Measurements from ENCODE around the gene FAM149B1.

FAM149B1 gene

GRCh38 chr10:73174148-73174925 lies 6.4 kb downstream of the FAM149B1 start:
- no peak for DNase-seq

- DNase-seq, result no peak
Observed at GRCh38 chr10:73182568-73182967, 14.6 kb downstream of the FAM149B1 start.

- DNase-seq, result no peak
Observed at GRCh38 chr10:73183667-73184281, 15.9 kb downstream of the FAM149B1 start.

GRCh38 chr10:73186266-73186665 lies 18.3 kb downstream of the FAM149B1 start:
- DNase-seq, result no peak

- no peak for DNase-seq
Observed at GRCh38 chr10:73190188-73190587, 22.3 kb downstream of the FAM149B1 start.

GRCh38 chr10:73205081-73205480 lies 37.2 kb downstream of the FAM149B1 start:
- no peak for DNase-seq

- no peak for DNase-seq
Observed at GRCh38 chr10:73205890-73206289, 38.0 kb downstream of the FAM149B1 start.

- no peak for DNase-seq
Observed at GRCh38 chr10:73206385-73206784, 38.5 kb downstream of the FAM149B1 start.

GRCh38 chr10:73207883-73208282 lies 40.0 kb downstream of the FAM149B1 start:
- DNase-seq, result peak in 1 of 51 donors; percentile 11

GRCh38 chr10:73209705-73210104 lies 41.8 kb downstream of the FAM149B1 start:
- DNase-seq, result no peak

GRCh38 chr10:73210395-73211105 lies 42.6 kb downstream of the FAM149B1 start:
- no peak for DNase-seq

- no peak for DNase-seq
Observed at GRCh38 chr10:73211106-73211811, 43.3 kb downstream of the FAM149B1 start.

- DNase-seq, result no peak
Observed at GRCh38 chr10:73215749-73216148, 47.8 kb downstream of the FAM149B1 start.

- no peak for DNase-seq
Observed at GRCh38 chr10:73217628-73218027, 49.7 kb downstream of the FAM149B1 start.

GRCh38 chr10:73218431-73219191 lies 50.7 kb downstream of the FAM149B1 start:
- no peak for DNase-seq

GRCh38 chr10:73219384-73219783 lies 51.5 kb downstream of the FAM149B1 start:
- DNase-seq, result no peak

GRCh38 chr10:73220989-73221388 lies 53.1 kb downstream of the FAM149B1 start:
- no peak for DNase-seq

GRCh38 chr10:73225518-73225917 lies 57.6 kb downstream of the FAM149B1 start:
- DNase-seq, result no peak

GRCh38 chr10:73226663-73227062 lies 58.7 kb downstream of the FAM149B1 start:
- no peak for DNase-seq

GRCh38 chr10:73228247-73228646 lies 60.3 kb downstream of the FAM149B1 start:
- no peak for DNase-seq

GRCh38 chr10:73229567-73229966 lies 61.6 kb downstream of the FAM149B1 start:
- no peak for DNase-seq
